8988T (cell line): Measurements from ENCODE around the gene DYNLRB1.

Source experiments
- DNase-seq: peaks from one replicate; pipeline ENCODE4 v3.0.0; 2011

Gene DYNLRB1

DNA sequence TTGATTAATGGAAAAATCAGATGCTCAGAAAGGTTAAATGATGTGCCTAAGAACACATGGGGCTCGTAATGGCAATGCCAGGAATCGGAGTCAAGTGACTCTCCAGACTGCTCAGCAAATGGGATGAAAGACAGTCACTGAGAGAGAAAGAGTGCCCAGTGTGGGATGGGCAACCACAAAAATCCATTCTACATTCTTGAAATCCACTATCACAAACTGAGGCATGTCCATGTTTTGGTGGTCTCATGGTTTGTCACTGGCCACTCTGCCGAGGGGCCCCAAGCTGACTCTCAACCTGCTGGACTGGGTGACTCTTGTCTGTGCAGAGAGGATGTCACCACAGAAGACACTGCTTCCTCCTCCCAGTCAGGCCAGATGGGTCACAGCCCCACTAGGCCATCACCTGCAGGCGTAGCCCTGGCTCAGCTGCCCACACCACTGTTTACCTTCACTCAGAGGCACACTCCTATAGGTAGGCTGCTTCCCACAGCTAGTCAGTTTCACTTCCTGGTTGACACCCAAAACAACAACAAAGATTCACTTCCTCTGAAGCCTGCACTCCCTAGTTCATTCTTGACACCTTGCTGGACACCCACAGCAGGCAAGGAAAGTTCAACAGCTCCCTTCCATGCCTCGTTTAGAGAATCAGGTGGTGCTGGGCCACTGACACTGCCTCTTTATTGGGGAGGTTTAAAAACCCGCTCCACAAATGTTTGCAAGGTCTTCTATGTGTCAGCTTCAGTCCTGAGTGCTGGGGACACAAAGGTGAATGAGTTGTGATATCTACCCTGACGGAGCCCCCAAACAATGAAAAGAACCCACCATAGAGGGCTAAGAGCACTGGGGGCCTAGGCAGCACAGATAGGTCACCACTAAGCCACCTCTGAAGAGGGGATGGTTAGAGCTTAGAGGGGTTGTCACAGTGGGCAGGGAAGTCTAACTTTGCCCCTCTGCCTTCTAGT lies 64.0 kb downstream of the DYNLRB1 start:
- no peak for DNase-seq

- no peak for DNase-seq
Observed at GRCh38 chr20:34581341-34582184, 65.3 kb downstream of the DYNLRB1 start.

GRCh38 chr20:34582221-34582620 lies 66.0 kb downstream of the DYNLRB1 start:
- DNase-seq: no peak

GRCh38 chr20:34582911-34583310 lies 66.7 kb downstream of the DYNLRB1 start:
- DNase-seq: no peak

DNA sequence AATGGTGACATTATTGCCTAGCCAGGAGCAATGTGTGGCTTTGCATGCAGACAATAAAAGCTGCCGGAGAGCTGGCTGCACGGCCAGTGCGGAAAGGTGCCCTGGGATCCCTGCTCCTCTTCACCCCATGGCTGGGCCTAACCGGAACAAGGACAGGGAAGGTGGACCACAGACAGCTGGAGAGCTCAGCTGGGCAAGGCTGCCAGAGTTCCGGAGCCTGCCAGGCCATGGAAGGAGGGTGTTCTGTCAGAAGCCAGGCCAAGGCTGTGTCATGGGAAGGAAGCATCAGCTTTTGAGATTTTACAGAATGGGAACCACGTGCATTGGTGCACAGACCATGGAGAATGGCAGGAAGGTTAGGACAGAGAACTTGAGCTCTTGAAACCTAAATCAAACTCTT lies 67.3 kb downstream of the DYNLRB1 start:
- DNase-seq: no peak

- DNase-seq: no peak
Observed at GRCh38 chr20:34585019-34585418, 68.8 kb downstream of the DYNLRB1 start.

GRCh38 chr20:34586488-34587163 lies 70.4 kb downstream of the DYNLRB1 start:
- DNase-seq: no peak
